Measurements from ENCODE around the gene CERS1. TPM values are rescaled to one million over a fixed set of nuclear protein-coding genes. Genes with fewer than 3 reads are reported as not detected.

The CERS1 gene
- polyA plus RNA-seq, 2 of the 4 experiments (the other 2 are of a cell fraction), result 1.7 to 3.4 TPM

DNA sequence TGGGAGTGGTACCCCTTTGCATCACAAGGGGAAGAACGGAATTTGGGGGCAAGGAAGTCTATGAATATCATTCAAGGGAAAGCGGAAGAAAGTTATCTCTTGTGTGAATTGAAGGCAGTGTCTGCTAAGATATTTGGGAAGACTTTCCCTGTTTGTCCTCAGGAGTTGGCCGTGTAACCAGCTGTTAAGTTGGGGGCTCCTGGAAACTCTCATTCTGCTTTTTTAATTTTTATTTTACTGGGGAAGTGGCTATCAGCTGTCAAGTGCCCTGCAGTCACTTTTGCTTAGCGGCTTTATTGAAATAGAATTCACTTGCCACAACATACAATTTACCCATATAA is 61.3 kb downstream of the CERS1 start:
- ATAC-seq (no peak), FAIRE-seq (no peak), DNase-seq (ENCODE audit: low read depth in 1 of 2, low spot score in 1 of 2) (no peak)
- no peak overlapping the region for H3K27ac ChIP-seq
- H3K4me1 ChIP-seq, result peaks cover 9% of the 10 kb centered on the region
- TF ChIP-seq HMGXB4 (CRISPR knock-in tag; IDR thresholded peaks at IDR 0.05; ENCODE audit: borderline replicate concordance), result no peak
- no peak for TF ChIP-seq ELK1 (IDR thresholded peaks at IDR 0.05; ENCODE audit: low read depth, low read length)
- TF ChIP-seq BHLHE40 (IDR thresholded peaks at IDR 0.05; ENCODE audit: low read depth, low read length), result no peak
- TF ChIP-seq, protein P1, sequence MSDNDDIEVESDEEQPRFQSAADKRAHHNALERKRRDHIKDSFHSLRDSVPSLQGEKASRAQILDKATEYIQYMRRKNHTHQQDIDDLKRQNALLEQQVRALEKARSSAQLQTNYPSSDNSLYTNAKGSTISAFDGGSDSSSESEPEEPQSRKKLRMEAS (IDR thresholded peaks at IDR 0.05), result no peak
- TF ChIP-seq CEBPB (IDR thresholded peaks at IDR 0.05), result no peak
- no peak overlapping the region for H3K4me3 ChIP-seq
- WGBS (ENCODE audit: missing lambda C conversion rate), result 91% methylated on average over 4 of the region's 4 CpGs
- no peaks in the 10 kb centered on the region for H3K9me3 ChIP-seq
- no peak overlapping the region for H3K4me2 ChIP-seq
- CTCF ChIA-PET, result interaction anchor here (2.0 kb wide), 1 partner anchor 13 kb away, joined by 6 read pairs; no protein-coding TSS in a partner anchor
- POLR2A ChIA-PET, result no interaction called here

GRCh38 chr19:18833849-18834643 is 61.9 kb downstream of the CERS1 start:
- Histone ChIP-seq H3K4me1 (peaks cover 9% of the 10 kb centered on the region), H3K4me2 (peak overlapping the region; percentile 98), H3K9me3 (no peaks in the 10 kb centered on the region), H3K27ac (no peak overlapping the region; a peak in 1 of 6 replicates), H3K4me3 (peak overlapping the region; percentile 89)
- TF ChIP-seq ZNF302 (CRISPR knock-in tag; IDR thresholded peaks at IDR 0.05) (no peak), JUNB (IDR thresholded peaks at IDR 0.05) (no peak), ATOH8 (CRISPR knock-in tag; IDR thresholded peaks at IDR 0.05; ENCODE audit: low read depth) (no peak), POLR2A (IDR thresholded peaks at IDR 0.05; ENCODE audit: low read length) (no peak), NR3C1 (IDR thresholded peaks at IDR 0.05) (no peak), CBX2 (IDR thresholded peaks at IDR 0.05; ENCODE audit: borderline replicate concordance, low read depth) (no peak), MYC (IDR thresholded peaks at IDR 0.05; ENCODE audit: borderline replicate concordance, low read length) (no peak), TP53 (CRISPR knock-in tag; IDR thresholded peaks at IDR 0.05) (no peak), ZSCAN20 (CRISPR knock-in tag; IDR thresholded peaks at IDR 0.05) (no peak), SMC3 (IDR thresholded peaks at IDR 0.05) (no peak), HES2 (IDR thresholded peaks at IDR 0.05) (no peak), RAD21 (conservative IDR thresholded peaks at IDR 0.05 in 1 of 2, IDR thresholded peaks at IDR 0.05 in 1 of 2) (no peak), HMGXB4 (CRISPR knock-in tag; IDR thresholded peaks at IDR 0.05; ENCODE audit: borderline replicate concordance) (no peak)
- DNase-seq (ENCODE audit: low read depth in 1 of 2, low spot score in 1 of 2) (no peak), ATAC-seq (no peak), FAIRE-seq (no peak)
- ChIA-PET POLR2A (no interaction called here), CTCF (interaction anchor here (0.9 to 2.0 kb wide), 4 partner anchors 13 to 372 kb away, joined by 3 to 8 read pairs (median 5); partner anchors contain the start of gene REX1BD)
- 70% methylated on average over 18 of the region's 18 CpGs for WGBS (ENCODE audit: missing lambda C conversion rate)
